Erythroblast (primary cell): Measurements from ENCODE around the gene CAPN13.

Experiments
- GATA1 ChIP-seq: IDR thresholded peaks from 2 replicates; pipeline ENCODE4 v1.6.1; 2011; ENCODE audit warnings: low read depth, mild to moderate bottlenecking, control low read depth, low read length, moderate library complexity
- POLR2A ChIP-seq: IDR thresholded peaks from 2 replicates; pipeline ENCODE4 v1.6.1; 2011; ENCODE audit warnings: mild to moderate bottlenecking, low read length

DNA sequence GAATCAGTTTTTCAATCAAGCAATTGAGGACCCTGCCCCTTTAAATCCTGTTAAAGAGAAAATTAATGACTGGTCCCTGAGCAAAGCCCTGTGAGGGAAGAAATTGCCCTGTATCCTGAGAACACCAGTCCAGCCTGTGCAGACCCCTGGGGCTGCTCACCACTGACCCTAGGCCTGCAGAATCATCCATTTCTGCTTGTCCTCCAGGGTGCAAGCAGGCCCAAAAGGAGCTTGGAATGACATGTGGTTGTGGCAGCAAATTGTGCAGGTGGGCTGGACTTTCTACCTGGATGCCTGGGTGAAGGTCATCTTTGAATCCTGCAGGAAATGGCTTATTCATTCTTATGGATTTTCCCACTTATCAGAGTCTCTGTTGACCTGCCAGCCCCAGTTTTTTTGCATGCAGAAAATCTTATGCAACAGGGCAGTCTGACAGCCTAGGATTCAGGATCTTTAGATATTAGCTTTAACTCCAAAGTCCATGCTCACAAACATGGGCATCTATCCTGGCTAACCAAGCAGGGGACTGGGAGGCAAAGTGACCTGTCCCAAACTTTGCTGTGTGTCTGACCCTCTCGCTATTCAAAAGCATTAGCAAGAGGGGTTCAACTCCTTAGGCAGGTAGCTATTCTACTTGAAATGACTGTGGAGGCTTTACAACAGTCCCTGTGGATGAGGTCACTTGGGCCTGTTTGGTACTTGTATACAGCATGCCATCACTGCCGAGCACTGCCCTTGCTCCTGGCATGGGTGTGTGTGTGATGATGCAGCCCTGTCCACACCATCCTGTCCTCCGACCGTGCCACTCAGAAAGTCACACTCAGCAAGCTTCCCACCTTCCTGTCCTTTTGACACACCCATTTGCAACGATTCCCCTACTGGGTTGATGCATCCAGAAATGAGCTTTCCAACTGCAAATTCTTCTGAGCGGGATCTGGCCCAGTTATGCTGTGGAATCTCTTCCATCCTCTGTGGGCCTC, 85.3 kb downstream of the CAPN13 start:
- TF ChIP-seq POLR2A, result no peak
- no peak for TF ChIP-seq GATA1
